GM21447 (cell line): ENCODE data around the gene CACNB1.
"Not testable (repeated sequence)": the region's sequence is repeated elsewhere in the genome, so short reads cannot be mapped to it uniquely, and the experiment has no call there.

Experiments
- ATAC-seq: cut with Tn5 transposase; IDR thresholded peaks from one replicate; pipeline ENCODE4 v1.9.1; 2021; ENCODE audit not compliant: unreplicated experiment

The CACNB1 gene

GRCh38 chr17:39177256-39177655, 20.2 kb downstream of the CACNB1 start:
- no peak for ATAC-seq

- ATAC-seq, result no peak
These were observed 21.8 kb downstream of the CACNB1 start for GRCh38 chr17:39175695-39176093.

- ATAC-seq, result no peak
These were observed 22.4 kb downstream of the CACNB1 start for GRCh38 chr17:39174920-39175694.

GRCh38 chr17:39173526-39174274, 23.8 kb downstream of the CACNB1 start:
- no peak for ATAC-seq

- ATAC-seq, result no peak
These were observed 24.4 kb downstream of the CACNB1 start for GRCh38 chr17:39173080-39173479.

GRCh38 chr17:39171933-39172332, 25.5 kb downstream of the CACNB1 start:
- ATAC-seq, result no peak

- ATAC-seq, result no peak
These were observed 26.9 kb downstream of the CACNB1 start for GRCh38 chr17:39170558-39170957.

- ATAC-seq, result no peak
These were observed 27.4 kb downstream of the CACNB1 start for GRCh38 chr17:39170109-39170508.

GRCh38 chr17:39169518-39169917, 28.0 kb downstream of the CACNB1 start:
- ATAC-seq, result no peak

GRCh38 chr17:39169101-39169500, 28.4 kb downstream of the CACNB1 start:
- ATAC-seq, result no peak

GRCh38 chr17:39168503-39168902, 29.0 kb downstream of the CACNB1 start:
- not testable (repeated sequence) for ATAC-seq

- no peak for ATAC-seq
These were observed 30.0 kb downstream of the CACNB1 start for GRCh38 chr17:39167476-39167875.

GRCh38 chr17:39166437-39167335, 30.8 kb downstream of the CACNB1 start:
- ATAC-seq, result no peak

GRCh38 chr17:39165841-39166349, 31.6 kb downstream of the CACNB1 start, which contains the start of gene ARL5C:
TSS of gene ARL5C (minus strand) at chr17:39166161. CDS start at chr17:39165760, 401 bp downstream.
- no peak for ATAC-seq

- no peak for ATAC-seq
These were observed 32.2 kb downstream of the CACNB1 start for GRCh38 chr17:39165178-39165840.

GRCh38 chr17:39164675-39165143, 32.8 kb downstream of the CACNB1 start:
- ATAC-seq, result peak; percentile 75

- ATAC-seq, result no peak
These were observed 35.5 kb downstream of the CACNB1 start for GRCh38 chr17:39161962-39162361.

GRCh38 chr17:39158623-39159022, 38.8 kb downstream of the CACNB1 start:
- ATAC-seq, result no peak

- ATAC-seq, result no peak
These were observed 41.0 kb downstream of the CACNB1 start for GRCh38 chr17:39156491-39156890.

GRCh38 chr17:39155654-39156053, 41.8 kb downstream of the CACNB1 start:
- no peak for ATAC-seq
